Neural progenitor cell (in vitro differentiated cells): Measurements from ENCODE around the gene CEBPA. TPM values are rescaled to one million over a fixed set of nuclear protein-coding genes. Genes with fewer than 3 reads are reported as not detected.

Experiments
- DNase-seq: peaks from one replicate; pipeline ENCODE4 v3.0.0-alpha.2; 2016; ENCODE audit warnings: low spot score
- H2AFZ ChIP-seq: fragments of 200-600 bp; sonication (generic); replicated peaks from 2 replicates; pipeline ENCODE4 v1.6.1; 2016; ENCODE audit warnings: antibody characterized with exemption
- H3F3A ChIP-seq: fragments of 200-600 bp; sonication (generic); 2 replicates; pipeline ENCODE4 v1.6.1; 2016; ENCODE audit warnings: antibody characterized with exemption, low read depth
- H3K27ac ChIP-seq: fragments of 200-600 bp; sonication (generic); 2 replicates; pipeline ENCODE4 v1.5.1; 2016; ENCODE audit warnings: mild to moderate bottlenecking
- H3K27me3 ChIP-seq: fragments of 200-600 bp; sonication (generic); 2 replicates; pipeline ENCODE4 v1.6.1; 2016; ENCODE audit warnings: mild to moderate bottlenecking, moderate library complexity
- H3K36me3 ChIP-seq: fragments of 200-600 bp; sonication (generic); 2 replicates; pipeline ENCODE4 v1.5.1; 2016
- H3K4me1 ChIP-seq: fragments of 200-600 bp; sonication (generic); 2 replicates; pipeline ENCODE4 v1.6.1; 2016; ENCODE audit warnings: mixed run types
- H3K4me2 ChIP-seq: fragments of 200-600 bp; sonication (generic); 2 replicates; pipeline ENCODE4 v1.6.1; 2016
- H3K4me3 ChIP-seq: fragments of 200-600 bp; sonication (generic); 2 replicates; pipeline ENCODE4 v1.5.1; 2016
- H3K79me2 ChIP-seq: fragments of 200-600 bp; sonication (generic); 2 replicates; pipeline ENCODE4 v1.6.1; 2016; ENCODE audit warnings: low read depth
- H3K9ac ChIP-seq: fragments of 200-600 bp; sonication (generic); 2 replicates; pipeline ENCODE4 v1.6.1; 2016
- H3K9me3 ChIP-seq: fragments of 200-600 bp; sonication (generic); 2 replicates; pipeline ENCODE4 v1.5.1; 2016; ENCODE audit warnings: low read depth
- H4K20me1 ChIP-seq: fragments of 200-600 bp; sonication (generic); 2 replicates; pipeline ENCODE4 v1.6.1; 2016; ENCODE audit warnings: low read depth
- H3K27ac Mint-ChIP-seq: 3 replicates; pipeline ENCODE4 v1.8.0; 2021; ENCODE audit warnings: mixed read lengths
- H3K27me3 Mint-ChIP-seq: 2 replicates; pipeline ENCODE4 v1.8.0; 2022; ENCODE audit warnings: low read depth, mild to moderate bottlenecking, inconsistent platforms, moderate library complexity, mixed read lengths; ENCODE audit not compliant: insufficient read depth
- H3K36me3 Mint-ChIP-seq: 3 replicates; pipeline ENCODE4 v1.8.0; 2021; ENCODE audit warnings: mixed read lengths
- H3K4me1 Mint-ChIP-seq: 3 replicates; pipeline ENCODE4 v1.8.0; 2021; ENCODE audit warnings: mixed read lengths
- H3K4me3 Mint-ChIP-seq: 3 replicates; pipeline ENCODE4 v1.8.0; 2021; ENCODE audit warnings: mild to moderate bottlenecking, moderate library complexity, mixed read lengths
- H3K9me3 Mint-ChIP-seq: 3 replicates; pipeline ENCODE4 v1.8.0; 2020; ENCODE audit warnings: mixed read lengths
- EZH2 ChIP-seq: fragments of 200-600 bp; sonication (generic); IDR thresholded peaks from 2 replicates; pipeline ENCODE4 v1.6.1; 2017; ENCODE audit warnings: antibody characterized with exemption, mild to moderate bottlenecking, moderate library complexity
- EZH2phosphoT487 ChIP-seq: fragments of 200-600 bp; sonication (generic); IDR thresholded peaks from 2 replicates; pipeline ENCODE4 v1.6.1; 2017; ENCODE audit warnings: antibody characterized with exemption
- total RNA-seq: library from RNA; depleted of rRNA; stranded (reverse); fragments of >200 nt; gene quantifications from 2 replicates; pipeline ENCODE4 v1.2.3, GENCODE V29; 2015; ENCODE audit warnings: low replicate concordance
- TF ChIP-seq, protein P1 (sequence below): fragments of 200-600 bp; sonication (generic); IDR thresholded peaks from 2 replicates; pipeline ENCODE4 v1.5.1; 2017; ENCODE audit warnings: antibody characterized with exemption, mild to moderate bottlenecking

CEBPA gene
- total RNA-seq, 1 donor from 2014 or later, result 0.71 TPM

DNA sequence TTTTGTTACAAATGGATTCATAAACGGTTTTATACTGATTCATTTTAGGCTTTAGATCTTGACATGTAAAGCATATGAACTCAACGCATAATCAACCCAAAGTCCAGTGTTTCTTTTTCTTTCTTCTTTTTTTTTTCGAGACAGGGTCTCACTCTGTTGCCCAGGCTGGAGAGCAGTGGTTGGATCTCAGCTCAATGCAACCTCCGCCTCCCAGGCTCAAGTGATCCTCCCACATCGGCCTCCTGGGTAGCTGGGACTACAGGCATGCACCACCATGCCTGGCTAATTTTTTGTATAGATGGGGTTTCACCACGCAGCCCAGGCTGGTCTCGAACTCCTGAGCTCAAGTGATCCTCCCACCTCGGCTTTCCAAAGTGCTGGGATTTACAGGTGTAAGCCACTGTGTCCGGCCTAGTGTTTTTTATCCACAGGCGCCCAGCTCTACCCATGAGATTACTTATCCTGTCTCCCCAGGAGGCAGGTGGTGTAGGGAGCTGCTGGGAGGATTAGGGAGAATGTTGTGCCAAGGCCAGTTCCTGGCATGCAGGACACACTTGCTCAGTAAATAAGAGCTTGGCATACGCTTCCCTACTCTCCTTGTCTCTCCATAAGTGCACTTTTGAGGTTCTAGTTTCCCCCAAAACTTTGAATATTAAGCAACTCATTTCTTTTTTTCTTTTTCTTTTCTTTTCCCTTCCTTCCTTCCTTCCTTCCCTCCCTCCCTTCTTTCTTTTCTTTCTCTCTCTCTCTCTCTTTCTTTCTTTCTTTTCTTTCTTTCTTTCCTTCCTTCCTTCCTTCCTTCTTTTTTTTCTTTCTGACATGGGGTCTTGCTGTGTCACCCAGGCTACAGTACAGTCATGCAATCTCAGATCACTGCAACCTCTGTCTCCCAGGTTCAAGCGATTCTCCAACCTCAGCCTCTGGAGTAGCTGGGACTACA is 4.8 kb upstream of the CEBPA start:
- peaks cover 9% of the 10 kb centered on the region for H3K4me1 ChIP-seq
- no peaks in the 10 kb centered on the region for H3K36me3 ChIP-seq
- no peaks in the 10 kb centered on the region for H3F3A ChIP-seq
- no peak for DNase-seq
- Mint-ChIP-seq H3K27ac (no peak overlapping the region), H3K4me1 (no peaks in the 10 kb centered on the region), H3K36me3 (no peaks in the 10 kb centered on the region), H3K9me3 (no peaks in the 10 kb centered on the region), H3K27me3 (peaks cover 11% of the 10 kb centered on the region), H3K4me3 (no peak overlapping the region)
- no peak overlapping the region for H3K27ac ChIP-seq
- H3K4me3 ChIP-seq, result no peak overlapping the region
- no peak overlapping the region for H3K4me2 ChIP-seq
- H3K27me3 ChIP-seq, result peaks cover 24% of the 10 kb centered on the region
- no peak overlapping the region for H3K9ac ChIP-seq
- peaks cover 8% of the 10 kb centered on the region for H4K20me1 ChIP-seq
- TF ChIP-seq, protein P1, sequence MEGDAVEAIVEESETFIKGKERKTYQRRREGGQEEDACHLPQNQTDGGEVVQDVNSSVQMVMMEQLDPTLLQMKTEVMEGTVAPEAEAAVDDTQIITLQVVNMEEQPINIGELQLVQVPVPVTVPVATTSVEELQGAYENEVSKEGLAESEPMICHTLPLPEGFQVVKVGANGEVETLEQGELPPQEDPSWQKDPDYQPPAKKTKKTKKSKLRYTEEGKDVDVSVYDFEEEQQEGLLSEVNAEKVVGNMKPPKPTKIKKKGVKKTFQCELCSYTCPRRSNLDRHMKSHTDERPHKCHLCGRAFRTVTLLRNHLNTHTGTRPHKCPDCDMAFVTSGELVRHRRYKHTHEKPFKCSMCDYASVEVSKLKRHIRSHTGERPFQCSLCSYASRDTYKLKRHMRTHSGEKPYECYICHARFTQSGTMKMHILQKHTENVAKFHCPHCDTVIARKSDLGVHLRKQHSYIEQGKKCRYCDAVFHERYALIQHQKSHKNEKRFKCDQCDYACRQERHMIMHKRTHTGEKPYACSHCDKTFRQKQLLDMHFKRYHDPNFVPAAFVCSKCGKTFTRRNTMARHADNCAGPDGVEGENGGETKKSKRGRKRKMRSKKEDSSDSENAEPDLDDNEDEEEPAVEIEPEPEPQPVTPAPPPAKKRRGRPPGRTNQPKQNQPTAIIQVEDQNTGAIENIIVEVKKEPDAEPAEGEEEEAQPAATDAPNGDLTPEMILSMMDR, result no peak
- TF ChIP-seq EZH2phosphoT487 (no peak), EZH2 (no peak)
- no peak overlapping the region for H2AFZ ChIP-seq
- no peaks in the 10 kb centered on the region for H3K79me2 ChIP-seq
- no peaks in the 10 kb centered on the region for H3K9me3 ChIP-seq

DNA sequence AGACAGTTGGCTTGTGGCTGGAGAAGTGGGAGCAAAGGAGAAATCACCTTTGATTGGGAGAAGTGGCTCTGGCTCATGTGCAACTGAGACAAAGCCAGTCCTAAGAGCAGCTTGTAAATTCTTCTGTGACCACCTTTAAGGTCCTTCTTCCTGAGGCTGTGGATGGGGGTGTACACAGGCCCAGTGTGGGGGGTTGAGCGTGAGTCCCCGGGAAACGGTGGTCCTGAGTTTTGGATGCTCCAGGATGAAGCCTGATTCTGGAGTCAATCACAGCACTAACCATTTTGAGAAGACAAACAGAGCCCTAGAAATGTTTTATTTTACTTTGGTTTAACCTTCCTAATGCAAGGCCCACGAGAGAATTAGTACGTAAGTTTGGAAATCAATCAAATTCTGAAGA is 3.9 kb upstream of the CEBPA start:
- TF ChIP-seq, protein P1, result no peak
- TF ChIP-seq EZH2 (no peak), EZH2phosphoT487 (no peak)
- peaks cover 34% of the 10 kb centered on the region for H3K27me3 ChIP-seq
- peaks cover 11% of the 10 kb centered on the region for H3K4me1 ChIP-seq
- H3K9ac ChIP-seq, result no peak overlapping the region
- no peaks in the 10 kb centered on the region for H3K4me1 Mint-ChIP-seq
- no peak overlapping the region for H3K4me3 ChIP-seq
- no peak for DNase-seq
- H3K9me3 Mint-ChIP-seq, result no peaks in the 10 kb centered on the region
- no peak overlapping the region for H3K27ac Mint-ChIP-seq
- H2AFZ ChIP-seq, result no peak overlapping the region
- no peaks in the 10 kb centered on the region for H3K9me3 ChIP-seq
- no peak overlapping the region for H3K4me3 Mint-ChIP-seq
- no peak overlapping the region for H3K4me2 ChIP-seq
- H3K27ac ChIP-seq, result no peak overlapping the region
- H3K36me3 Mint-ChIP-seq, result no peaks in the 10 kb centered on the region
- no peaks in the 10 kb centered on the region for H3F3A ChIP-seq
- peaks cover 10% of the 10 kb centered on the region for H4K20me1 ChIP-seq
- H3K27me3 Mint-ChIP-seq, result peaks cover 14% of the 10 kb centered on the region
- H3K79me2 ChIP-seq, result no peaks in the 10 kb centered on the region
- H3K36me3 ChIP-seq, result no peaks in the 10 kb centered on the region

DNA sequence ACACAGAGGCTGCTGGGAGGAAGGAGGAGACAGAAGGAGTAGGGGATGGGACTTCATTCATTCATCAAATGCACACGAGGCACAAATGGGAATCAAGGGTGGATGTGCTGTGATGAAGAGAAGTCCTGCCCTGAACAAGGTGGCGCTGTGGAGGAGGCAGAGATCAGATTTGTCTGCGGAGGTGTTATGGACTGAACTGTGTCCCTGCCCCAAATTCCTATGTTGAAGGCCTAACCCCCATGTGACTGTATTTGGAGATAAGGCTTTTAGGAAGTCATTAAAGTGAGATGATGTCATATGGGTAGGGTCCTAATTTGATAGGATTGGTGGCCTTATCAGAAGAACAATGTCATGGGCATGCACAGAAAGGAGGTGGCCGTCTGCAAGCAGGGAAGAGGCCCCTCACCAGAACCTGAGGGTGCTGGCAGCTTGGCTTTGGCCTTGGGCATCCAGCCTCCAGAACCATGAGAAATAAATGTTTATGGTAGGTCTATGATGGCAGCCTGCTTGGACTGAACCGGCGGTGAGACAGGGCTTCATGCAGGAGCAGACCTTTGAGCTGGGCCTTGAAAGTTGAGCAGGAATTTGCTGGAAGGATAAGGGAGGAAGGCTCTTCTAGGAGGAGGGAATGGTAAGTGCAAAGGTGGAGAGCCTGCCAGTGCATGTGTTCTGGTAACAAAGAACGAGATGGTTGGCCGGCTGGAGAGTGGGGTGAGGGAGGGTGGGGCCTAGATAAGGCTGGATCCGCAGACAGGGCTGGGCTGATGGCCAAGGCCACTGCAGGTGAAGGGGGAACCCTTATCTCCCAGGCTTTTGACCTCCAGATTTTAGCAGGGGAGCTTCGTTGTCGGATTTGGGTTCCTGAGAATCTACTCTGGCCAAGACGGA is 2.7 kb upstream of the CEBPA start:
- Mint-ChIP-seq H3K4me3 (peak overlapping the region; percentile 30), H3K9me3 (no peaks in the 10 kb centered on the region), H3K27me3 (peaks cover 21% of the 10 kb centered on the region), H3K27ac (no peak overlapping the region), H3K4me1 (peaks cover 3% of the 10 kb centered on the region), H3K36me3 (no peaks in the 10 kb centered on the region)
- H3K4me3 ChIP-seq, result no peak overlapping the region
- H3K4me1 ChIP-seq, result peaks cover 11% of the 10 kb centered on the region
- H3K36me3 ChIP-seq, result no peaks in the 10 kb centered on the region
- DNase-seq, result no peak
- no peaks in the 10 kb centered on the region for H3K9me3 ChIP-seq
- H3K9ac ChIP-seq, result no peak overlapping the region
- H3K27me3 ChIP-seq, result peaks cover 46% of the 10 kb centered on the region
- H2AFZ ChIP-seq, result no peak overlapping the region
- H4K20me1 ChIP-seq, result peaks cover 22% of the 10 kb centered on the region
- TF ChIP-seq, protein P1, result no peak
- TF ChIP-seq EZH2 (no peak), EZH2phosphoT487 (no peak)
- no peaks in the 10 kb centered on the region for H3F3A ChIP-seq
- H3K27ac ChIP-seq, result no peak overlapping the region
- H3K79me2 ChIP-seq, result no peaks in the 10 kb centered on the region
- H3K4me2 ChIP-seq, result no peak overlapping the region
